Activated CD4-positive, CD25-positive, alpha-beta regulatory T cell treated with anti-CD3 and anti-CD28 coated beads, Interleukin-2, amount 50 U/mL, for 24 hours (primary cell): Measurements from ENCODE around the gene SKP1.

Experiments used
- ATAC-seq, 2 donors: fragments of 150-1000 bp; cut with Tn5 transposase; one replicate each; pipeline ENCODE4 v1.10.0; 2021; ENCODE audit warnings: mild to moderate bottlenecking in 1 of 2, moderate library complexity in 1 of 2

The SKP1 gene

DNA sequence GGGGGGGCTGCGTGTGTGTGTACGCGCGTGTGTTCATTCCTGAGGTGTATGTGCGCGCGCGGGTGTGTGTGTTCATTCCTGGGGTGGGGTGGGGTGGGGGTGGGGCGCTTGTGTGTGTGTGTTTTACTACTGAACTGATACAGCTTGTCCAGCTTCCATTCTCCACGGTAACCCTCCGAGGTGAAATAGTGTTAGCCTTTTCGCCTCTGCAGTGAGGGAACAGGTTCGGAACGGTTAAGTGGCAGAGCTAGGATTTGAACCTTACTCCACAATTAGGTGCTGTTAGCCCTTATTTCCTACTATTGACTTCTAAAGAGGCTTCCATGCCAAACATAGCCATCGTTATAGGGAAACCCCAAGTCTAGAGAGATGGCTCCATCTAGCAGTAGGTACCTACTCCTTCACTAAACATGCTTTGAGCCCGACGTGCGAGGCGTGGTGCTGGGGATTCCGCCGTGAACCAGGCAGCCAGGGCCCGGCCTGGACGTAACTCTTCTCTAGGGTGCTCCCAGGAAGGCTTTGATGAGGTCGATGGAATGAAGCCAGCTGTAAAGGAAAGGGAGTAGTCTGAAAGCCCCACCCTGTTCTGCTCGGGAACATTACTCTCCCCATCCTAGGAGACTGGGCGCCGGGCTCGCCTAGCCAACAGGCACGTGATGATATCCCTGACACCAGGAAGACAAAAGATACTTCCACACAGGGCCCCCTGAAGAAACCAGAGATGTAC is 782 bp upstream of the SKP1 start:
- ATAC-seq = peak in 1 of 2 donors; percentile 25

DNA sequence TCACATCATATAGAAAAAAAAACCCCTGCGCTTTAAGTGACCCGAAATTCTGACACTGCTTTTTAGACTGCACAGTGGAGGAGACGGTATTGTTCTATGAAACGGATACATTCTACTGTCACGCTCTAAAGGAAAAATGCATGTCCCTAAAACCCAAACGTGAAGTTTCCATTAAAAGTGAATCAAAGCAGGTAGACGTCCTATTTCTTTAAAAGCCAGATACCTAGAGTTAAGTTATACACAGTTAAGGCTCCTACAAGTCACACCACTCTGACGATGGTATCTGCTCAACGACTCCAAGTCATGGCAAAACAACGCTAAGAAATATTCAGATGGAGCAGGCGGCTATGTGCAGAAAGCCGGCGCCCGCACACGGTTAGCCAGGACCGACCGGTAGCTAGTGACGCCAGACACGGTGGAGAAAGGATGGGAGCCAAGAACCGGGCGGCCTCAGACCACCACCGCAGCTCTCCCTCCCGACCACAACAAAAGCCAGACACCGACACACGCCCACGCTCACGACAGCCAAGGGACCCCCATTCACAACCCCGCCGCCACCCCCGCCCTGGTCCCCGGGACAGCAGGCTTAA is 734 bp downstream of the SKP1 start:
- peak; percentile 15 to 16 for ATAC-seq

DNA sequence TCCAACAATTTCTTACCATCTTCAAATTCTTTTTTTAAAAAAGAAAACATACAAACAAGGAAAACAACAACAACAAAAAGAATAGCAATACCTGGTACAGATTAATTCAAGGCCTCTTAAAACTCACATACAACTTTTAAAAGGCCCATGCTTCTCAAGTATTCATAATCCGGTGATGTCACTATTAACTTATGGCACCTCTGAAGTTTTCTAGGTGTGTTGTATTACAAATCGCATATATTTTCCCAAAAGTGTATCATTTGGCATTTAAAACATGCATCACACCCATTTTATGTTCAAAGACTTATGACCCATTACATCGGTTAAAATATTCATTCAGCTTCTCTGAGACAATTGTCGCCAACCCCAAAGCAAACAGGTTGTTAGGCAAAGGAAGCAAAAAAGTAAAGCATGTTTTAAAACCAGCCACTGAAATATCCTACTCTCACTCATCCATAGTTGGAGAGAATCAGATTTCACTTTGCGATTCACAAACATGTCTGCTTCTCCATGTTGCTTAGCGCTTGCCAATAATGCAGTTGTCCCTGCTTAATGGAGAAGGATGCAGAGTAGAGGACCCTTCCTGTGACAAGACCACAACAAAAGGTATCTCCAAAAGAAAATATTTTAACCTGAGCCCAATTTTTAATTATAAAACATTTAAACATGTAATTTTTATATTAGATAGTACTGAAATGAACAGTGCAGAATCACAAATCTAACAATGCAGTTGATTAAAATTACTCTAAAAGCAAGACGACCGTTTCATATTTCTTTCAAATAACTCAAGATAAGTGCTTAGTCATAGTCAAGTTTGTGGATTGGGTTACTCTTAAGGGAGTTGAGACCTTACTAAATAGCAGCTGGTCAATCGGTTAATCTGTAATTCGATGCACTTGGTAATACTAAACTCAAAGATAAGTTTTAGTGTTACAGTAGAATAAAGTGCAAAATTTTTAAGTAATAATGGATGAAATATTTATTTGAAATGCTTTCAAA is 1.6 kb downstream of the SKP1 start:
- no peak for ATAC-seq

DNA sequence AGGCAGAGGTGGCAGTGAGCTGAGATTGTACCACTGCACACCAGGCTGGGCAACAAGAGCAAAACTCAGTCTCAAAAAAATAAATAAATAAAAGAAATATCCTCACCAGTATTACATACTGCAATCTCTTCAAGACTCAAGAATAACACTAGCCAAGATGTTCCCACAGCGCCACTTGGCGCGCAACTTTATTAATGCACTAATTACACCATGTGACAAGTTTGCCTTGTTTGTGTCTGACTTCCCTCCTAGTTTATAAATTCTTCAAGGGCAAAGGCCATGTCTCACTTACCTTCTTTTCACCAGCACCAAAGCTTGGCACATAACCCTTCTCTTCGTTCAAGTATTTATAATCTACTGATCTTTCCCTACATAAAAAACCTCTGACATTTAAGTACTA is 4.8 kb downstream of the SKP1 start:
- ATAC-seq = no peak

DNA sequence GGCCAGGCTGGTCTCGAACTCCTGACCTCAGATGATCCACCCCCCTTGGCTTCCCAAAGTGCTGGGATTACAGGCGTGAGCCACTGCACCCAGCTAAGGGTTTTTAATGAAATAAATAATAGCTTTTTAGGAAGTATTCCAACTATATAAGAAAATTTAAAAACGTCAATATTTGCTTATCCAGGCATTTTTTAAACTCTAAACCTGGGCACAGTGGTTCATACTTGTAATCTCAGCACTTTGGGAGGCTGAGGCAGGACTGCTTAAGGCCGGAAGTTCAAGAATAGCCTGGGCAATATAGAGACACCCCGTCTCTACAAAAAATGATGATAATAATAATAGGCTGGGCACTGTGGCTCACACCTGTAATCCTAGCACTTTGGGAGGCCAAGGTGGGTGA is 14.2 kb downstream of the SKP1 start:
- ATAC-seq = no peak

DNA sequence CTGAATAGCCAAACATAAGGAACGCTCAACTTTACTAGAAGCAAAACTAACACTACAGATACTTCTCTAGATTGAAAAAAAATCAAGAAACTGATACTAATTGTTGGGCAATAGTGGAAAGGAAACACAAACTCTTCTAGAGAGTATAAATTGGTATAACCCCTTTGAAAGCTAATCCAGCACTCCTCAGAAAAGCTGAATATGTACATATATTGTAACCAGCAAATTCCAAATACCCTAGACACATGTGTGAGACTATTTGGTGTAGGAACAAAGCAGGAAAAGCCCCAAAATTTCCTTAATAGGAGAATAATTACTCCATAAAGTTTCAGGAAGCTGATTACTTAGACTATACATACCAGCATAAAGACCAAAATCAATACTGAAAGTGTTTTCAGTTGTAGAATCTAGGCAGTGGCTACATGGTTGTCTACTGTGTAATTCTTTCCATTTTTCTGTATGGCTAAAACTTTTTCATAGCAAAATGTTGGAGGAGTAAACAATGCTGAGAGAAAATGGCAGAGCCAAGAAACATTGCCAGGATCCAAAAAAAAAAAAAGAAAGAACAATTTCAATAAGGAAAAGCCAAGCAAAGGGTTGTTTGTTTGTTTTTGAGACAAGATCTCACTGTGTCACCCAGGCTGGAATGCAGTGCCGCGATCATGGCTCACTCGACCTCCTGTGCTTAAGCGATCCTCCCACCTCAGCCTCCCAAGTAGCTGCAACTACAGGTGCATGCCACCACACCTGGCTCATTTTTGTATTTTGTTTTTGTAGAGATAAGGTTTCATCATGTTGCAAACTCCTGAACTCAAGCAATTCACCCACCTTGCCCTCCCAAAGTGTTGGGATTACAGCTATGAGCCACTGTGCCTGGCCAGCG is 15.0 kb downstream of the SKP1 start:
- peak in 1 of 2 donors; percentile 38 for ATAC-seq

DNA sequence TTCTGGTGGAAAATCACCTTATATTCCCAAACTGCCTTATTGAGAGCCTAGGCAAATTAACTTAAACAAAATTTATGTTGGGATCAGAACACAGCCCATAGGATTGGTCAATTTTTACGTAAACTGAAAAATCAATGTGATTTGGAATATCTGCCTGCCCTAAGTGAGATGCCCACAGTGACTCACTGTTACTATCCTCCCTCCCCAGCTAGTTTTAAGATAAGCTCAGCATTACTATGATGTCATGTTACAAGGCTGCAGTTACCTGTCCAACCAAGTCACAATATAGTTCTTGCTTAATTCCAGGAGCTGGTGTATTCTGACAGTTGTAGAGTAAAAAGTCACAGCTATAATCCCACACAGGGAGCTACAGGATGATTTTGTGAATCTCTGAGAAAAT is 23.1 kb downstream of the SKP1 start:
- peak; percentile 35 to 62 for ATAC-seq

DNA sequence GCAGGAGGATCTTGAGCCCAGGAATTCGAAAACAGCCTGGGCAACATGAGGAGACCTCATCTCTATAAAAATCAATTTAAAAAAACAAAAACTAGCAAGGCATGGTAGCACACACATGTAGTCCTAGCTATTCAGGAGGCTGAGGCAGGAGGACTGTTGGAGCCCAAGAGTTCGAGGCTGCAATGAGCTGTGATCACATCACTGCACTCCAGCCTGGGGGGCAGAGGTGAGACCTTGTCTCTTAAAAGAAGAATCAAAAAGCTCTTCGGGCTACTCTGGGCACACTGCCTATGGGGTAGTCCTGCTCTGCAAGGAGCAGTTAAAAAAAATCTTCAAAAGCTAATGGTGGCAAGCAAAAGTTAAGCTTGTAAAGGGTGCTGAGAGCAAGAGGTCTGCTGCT is 23.5 kb downstream of the SKP1 start:
- no peak for ATAC-seq

DNA sequence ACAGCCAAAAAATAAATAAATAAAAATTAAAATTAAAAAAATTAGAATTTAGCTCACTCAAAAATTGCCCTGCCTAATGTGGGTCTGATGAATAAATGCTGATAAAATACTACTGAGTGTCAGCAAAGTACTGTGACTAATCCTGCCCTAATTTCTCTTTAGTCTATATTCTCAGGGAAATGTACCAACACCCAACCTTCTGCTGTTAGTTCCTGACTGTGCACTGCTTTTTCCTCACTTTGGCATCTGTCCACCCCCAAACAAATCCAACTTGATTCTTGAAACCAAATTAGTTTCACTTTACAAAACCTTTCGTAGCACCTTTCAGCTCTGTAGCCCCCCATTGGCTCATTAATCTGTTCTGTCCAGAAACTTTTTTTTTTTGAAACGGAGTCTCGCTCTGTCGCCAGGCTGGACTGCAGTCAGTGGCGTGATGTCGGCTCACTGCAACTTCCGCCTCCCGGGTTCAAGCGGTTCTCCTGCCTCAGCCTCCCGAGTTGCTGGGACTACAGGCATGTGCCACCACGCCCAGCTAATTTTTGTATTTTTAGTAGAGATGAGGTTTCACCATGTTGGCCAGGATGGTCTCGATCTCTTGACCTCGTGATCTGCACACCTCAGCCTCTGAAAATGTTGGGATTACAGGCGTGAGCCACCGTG is 24.4 kb downstream of the SKP1 start:
- ATAC-seq = peak in 1 of 2 donors; percentile 46

DNA sequence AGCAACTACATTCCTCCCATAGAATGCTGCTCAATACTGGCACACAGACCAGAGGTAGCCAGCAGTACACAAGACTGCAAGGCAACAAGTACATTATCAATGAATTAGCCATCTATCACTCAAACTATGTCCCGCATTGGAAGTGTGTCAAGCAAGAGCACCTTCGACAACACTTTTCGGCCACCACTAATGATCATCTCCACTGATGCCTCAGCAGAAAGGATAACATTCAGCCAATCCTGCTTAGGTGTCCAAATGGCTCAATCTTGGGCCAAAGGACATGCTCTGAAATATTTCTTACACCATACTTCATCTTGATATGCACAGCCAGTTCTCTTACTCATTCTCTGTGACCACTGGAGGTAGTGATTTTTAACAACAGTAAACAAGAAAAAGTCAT is 25.0 kb downstream of the SKP1 start:
- ATAC-seq = no peak

DNA sequence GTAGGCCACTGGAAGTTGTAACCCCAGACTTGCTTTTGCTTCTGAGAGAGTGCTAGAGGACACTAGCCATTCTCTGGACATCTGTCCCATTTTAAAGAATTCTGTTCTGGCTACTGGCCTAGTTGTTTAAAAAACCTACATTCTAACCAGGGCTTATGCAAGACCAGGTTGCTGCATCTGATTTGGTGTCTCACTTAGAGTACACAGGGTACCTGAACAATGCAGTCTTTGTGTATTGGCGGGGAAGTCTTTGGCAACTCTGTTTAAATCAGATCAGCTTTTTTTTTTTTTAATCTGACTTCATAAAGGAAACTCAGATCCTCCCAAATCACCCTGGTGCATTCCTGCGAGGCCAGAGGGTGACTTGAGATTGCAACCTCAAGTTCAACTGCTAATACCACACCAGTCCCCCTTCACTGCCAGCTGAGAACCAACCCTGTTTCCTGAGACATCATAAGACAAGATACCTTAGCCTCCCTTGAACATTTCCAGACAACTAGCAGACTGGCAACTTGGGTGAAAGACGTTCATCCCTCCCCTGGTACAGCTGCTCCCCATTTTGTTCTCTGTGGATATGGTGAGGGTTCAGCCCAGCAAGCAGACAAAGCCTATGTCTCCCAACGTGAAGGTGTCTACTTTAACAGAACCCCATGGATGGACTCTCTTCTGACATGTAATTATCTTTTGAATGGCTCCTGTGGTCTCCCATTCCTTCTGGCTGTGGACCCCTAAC is 27.0 kb downstream of the SKP1 start:
- no peak for ATAC-seq

DNA sequence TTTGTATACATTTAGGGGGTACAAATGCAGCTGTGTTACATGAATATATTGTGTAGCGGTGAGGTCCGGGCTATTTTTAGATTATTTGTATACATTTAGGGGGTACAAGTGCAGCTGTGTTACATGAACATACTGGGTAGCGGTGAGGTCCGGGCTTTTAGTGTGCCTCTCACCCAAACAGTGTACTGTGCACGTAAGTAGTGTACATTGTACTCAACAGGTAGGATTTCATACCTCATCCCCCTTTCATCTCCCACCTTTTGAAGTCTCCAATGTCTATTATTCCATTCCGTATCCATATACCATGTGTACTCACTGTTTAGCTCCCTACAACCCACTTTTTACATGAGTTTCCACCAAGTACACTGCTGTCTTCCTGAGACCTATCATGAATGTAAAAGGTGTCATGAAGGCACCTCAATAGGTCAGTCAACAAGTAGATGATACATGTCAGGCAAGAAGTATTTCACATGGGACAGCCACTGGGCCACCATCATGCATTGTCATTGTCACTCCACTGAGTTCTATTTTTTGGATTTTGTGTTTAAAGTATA is 27.7 kb downstream of the SKP1 start:
- ATAC-seq = no peak

DNA sequence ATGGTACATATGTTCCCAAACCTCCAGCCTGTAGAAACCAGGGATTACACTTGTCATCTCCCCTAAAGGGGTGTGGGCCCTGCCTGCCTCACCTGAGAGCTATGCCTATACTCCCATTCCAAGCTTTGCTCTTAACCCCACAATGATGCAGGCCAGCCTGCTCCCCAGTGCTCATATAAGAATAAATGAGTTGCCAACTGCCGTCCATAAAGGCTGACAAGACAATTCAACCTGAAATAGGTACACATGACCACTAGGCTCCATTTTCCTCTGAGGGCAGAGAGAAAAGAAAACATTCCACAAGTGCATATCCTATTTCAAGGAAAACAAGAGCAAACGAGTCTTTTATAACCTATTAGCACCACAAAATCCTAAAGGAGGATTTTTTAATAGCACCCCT is 28.4 kb downstream of the SKP1 start:
- ATAC-seq = no peak

DNA sequence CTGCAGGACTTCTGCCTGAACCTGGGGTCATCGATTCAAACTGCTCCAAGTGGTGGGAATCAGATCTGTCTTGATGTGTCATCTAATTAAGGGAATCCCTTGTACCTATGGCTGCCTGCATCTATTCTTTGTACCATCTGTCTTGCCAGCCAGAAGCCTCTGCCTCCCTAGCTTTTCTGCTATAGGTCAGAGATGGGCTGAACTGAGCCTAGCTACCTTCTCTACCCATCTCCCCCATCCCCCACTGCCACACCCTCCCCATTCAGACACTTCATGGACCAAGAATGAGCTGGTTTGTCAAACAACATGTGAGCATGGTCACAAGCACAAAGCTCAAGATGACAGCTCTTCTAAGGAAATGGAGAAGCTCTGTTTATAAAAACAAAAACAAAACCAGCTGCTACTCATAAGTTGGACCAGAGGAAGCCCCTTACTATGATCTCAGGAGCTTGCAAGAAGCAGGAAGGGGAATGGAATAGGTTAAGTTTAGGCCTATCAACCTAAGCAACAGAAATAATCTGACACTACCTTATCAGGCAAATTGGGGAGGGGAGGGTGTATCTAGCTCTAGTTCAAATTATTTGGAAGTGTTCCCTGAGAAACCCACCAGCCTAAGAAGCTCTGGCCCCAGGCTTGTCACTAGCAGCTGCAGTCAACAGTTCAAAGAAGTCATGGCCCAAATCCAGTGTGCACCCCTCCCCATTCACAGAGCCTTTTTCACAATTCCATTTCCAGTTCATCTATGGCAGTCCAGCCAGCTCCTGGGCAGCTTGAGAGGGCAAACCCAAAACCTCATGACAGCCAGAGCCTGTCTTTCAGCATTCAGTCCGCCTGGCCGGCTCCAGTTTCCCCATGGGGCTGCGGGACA is 29.9 kb downstream of the SKP1 start:
- ATAC-seq = no peak

DNA sequence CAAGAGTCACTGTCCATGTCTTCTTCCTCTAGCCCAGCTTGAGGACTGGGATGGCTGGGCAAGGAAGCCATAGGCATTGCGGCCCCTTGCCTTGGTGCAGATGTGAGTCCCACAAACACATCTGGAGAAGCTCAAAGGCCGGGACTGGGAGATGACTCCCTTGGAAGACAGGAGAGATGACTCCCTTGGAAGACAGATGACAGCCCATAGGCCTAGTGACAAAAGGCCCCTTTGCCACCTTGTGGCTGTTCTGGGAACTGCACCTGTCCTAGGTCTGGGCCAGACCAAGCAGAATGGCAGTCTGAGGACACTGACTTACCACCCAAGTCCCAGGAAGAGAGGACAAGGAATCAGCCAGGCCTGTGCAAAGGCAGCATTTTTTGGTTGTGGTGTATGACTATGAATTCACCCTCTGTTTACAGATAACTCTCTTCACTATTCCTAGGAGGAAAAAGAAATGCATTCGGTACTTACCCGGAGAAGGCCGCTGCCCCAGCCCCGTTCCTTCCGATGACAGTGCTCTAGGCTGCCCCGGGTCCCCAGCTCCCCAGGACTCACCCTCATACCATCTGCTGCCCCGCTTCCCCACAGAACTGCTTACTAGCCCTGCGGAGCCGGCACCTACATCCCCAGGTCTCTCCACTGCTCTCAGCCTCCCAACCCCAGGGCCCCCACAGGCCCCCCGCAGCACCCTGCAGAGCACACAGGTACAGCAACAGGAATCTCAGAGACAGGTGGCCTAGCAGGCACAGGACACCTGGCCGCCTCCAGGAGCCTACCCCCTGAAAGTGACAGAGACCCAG is 30.8 kb downstream of the SKP1 start:
- ATAC-seq = peak; percentile 82 to 84

DNA sequence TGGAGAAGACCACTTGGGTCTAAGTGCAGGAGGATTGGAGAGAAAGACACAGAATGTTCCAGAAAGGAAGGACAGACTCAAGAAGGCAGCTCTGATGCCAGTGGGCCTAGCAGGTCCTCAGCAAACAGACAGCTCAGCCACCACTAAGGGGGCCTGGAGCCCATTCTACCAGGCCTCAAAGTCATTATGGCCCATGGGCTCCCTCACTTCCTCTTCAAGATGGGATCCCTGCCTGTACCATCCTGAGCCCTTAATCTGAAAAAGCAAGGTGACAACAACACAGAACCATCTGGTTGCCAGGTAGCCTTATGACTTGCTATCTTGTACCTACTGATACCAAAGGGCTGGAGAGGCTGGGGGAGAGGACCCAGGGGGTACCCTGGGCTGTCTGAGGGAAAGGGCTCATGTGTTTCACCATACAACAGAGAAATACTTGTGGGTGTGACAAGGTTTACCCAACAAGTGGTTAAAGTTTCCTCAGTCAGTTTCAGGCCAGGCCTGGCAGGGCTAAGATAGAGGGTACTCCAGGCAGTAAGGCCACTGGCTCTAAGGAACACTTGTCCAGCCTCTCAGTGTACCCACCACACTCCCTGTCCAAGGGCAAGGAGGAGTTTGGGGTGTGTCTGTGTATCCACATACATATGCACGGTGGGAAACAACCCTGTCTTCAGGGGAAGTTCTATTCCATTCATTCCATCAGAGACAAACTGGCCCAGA is 31.6 kb downstream of the SKP1 start:
- no peak for ATAC-seq

DNA sequence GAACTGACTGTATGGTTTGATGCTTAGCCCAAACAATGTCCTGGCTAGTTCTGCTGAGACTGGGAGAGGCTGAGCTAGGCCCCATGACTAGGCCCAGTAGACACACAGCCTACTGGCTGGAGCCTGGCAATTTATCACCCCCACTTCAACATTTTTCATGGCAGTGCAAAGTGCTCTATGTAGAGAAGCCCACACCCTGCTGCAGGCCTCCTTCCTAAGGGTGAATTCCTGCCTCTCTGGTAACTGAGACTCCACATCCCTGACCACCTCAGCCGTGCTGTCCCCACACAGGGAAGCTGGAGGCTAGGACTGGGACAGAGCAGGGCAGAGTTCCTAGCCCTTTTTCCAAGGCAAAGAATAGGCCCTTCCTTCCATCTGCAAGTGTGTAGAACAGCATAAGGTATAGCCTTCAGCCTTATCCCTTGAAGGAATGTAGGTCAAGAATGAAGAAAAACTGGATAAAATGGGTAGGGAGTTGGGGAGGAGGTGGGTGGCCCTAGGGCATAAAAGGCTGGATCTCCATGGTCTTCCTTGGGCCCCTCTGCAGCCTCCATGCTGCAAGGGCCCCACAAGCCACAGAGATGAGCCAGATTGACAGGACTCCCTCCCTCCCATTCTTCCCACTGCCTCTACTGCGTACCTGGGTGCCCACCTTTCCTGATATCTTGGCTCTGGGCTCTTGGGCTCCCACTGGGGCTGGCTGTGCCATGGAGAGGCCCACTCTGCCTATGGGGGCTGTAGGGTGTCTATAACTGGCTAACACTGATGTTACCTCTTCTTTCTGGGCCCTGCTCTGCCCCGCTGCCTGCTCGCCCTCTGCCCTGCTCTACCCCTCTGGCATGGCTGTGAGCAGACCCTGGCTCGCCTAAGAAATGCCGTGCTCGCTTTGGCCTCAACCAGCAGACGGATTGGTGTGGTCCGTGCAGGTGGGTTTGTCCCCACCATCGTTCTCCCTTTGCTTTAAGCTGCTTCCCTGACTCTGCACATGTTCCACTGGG is 32.5 kb downstream of the SKP1 start:
- no peak for ATAC-seq
